Epithelial cell of esophagus (primary cell): ENCODE measurements around the gene SLAMF9.

Experiments used
- DNase-seq: peaks from one replicate; pipeline ENCODE4 v3.0.0; 2010; ENCODE audit warnings: low read depth
- H3K4me3 ChIP-seq: 2 replicates; pipeline ENCODE4 v1.5.1; 2011; ENCODE audit warnings: mild to moderate bottlenecking, low read length, control low read depth
- TF ChIP-seq, protein P1 (sequence below): IDR thresholded peaks from 2 replicates; pipeline ENCODE4 v1.5.1; 2011; ENCODE audit warnings: low read depth, mild to moderate bottlenecking, low read length, control low read depth, inconsistent platforms; ENCODE audit not compliant: insufficient read depth; ENCODE audit errors: missing control alignments

SLAMF9 gene

DNA sequence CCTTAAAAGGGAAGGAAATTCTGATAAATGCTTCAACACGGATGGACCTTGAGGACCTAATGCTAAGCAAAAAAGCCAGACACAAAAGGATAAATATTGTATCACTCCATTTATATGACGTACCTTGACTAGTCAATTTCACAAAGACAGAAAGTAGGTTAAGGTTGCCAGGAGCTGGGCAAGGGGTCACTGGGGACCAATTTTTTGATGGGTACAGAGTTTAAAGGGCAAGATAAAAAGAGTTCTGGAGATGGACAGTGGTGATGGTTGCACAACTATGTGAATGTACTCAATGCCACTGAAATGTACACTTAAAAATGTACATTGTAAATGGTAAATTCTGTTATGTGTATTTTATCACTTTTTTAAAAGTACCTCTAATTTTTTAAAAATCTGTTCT, 32.1 kb upstream of the SLAMF9 start:
- DNase-seq, result no peak
- TF ChIP-seq, protein P1, sequence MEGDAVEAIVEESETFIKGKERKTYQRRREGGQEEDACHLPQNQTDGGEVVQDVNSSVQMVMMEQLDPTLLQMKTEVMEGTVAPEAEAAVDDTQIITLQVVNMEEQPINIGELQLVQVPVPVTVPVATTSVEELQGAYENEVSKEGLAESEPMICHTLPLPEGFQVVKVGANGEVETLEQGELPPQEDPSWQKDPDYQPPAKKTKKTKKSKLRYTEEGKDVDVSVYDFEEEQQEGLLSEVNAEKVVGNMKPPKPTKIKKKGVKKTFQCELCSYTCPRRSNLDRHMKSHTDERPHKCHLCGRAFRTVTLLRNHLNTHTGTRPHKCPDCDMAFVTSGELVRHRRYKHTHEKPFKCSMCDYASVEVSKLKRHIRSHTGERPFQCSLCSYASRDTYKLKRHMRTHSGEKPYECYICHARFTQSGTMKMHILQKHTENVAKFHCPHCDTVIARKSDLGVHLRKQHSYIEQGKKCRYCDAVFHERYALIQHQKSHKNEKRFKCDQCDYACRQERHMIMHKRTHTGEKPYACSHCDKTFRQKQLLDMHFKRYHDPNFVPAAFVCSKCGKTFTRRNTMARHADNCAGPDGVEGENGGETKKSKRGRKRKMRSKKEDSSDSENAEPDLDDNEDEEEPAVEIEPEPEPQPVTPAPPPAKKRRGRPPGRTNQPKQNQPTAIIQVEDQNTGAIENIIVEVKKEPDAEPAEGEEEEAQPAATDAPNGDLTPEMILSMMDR, result no peak
- H3K4me3 ChIP-seq, result no peak overlapping the region

DNA sequence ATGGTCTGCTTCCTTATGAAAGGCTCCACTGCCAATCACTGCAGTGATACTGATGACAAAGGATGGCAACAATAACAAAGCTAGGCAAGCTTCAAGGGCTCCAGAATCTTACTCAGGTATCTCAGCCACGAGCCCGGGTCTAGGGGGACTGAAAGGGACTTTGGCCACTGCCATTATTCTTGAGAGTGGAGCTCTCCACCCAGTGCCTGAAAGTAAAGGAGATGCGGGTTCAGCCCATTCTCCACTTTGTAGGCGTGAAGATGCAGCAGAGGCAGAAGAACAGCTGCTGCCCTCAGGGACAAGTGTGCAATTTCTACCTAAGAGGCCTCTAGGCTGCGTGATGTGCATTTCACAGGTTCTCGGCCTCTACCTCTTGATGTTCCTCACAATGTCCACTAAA, 31.4 kb upstream of the SLAMF9 start:
- H3K4me3 ChIP-seq, result no peak overlapping the region
- TF ChIP-seq, protein P1, result no peak
- no peak for DNase-seq

DNA sequence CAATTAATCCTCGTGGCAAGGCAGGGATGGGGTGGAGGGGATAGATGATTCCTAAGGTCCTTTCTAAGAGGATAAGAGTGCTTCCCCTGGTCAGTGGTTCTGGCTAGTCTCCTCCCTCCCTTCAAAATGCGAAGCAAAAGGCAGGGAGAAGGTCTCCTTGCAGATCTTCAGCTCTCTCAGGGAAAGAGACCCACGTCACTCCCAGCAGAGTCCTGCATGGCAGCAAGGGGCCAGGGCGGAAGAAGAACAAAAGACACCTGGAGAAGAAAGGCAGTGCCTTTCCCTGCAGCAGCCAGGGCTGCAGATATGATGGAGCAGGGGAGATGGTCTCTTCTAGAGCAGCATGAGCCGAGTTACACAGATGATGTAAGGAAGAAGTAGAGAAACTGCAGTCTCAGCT, 29.6 kb upstream of the SLAMF9 start:
- no peak overlapping the region for H3K4me3 ChIP-seq
- no peak for DNase-seq
- TF ChIP-seq, protein P1, result no peak

DNA sequence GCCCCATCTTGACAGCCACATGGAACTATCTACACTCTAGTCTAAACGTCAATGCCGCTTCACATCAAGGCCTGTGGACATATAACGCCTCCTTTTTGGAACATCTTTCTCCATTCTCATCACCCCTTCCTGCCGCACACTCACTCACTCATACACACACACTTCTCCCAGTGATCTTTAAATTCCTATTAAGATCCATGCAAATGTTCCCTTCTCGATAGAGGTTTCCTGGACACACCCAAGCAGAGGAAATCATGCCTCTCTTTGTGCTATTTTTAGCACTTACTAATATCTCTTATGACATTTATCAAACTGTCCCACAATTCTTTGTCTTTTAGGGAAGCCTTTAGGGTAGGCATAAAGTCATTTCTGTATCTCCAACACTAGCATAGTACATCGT, 28.2 kb upstream of the SLAMF9 start:
- TF ChIP-seq, protein P1, result no peak
- H3K4me3 ChIP-seq, result no peak overlapping the region
- DNase-seq, result no peak

DNA sequence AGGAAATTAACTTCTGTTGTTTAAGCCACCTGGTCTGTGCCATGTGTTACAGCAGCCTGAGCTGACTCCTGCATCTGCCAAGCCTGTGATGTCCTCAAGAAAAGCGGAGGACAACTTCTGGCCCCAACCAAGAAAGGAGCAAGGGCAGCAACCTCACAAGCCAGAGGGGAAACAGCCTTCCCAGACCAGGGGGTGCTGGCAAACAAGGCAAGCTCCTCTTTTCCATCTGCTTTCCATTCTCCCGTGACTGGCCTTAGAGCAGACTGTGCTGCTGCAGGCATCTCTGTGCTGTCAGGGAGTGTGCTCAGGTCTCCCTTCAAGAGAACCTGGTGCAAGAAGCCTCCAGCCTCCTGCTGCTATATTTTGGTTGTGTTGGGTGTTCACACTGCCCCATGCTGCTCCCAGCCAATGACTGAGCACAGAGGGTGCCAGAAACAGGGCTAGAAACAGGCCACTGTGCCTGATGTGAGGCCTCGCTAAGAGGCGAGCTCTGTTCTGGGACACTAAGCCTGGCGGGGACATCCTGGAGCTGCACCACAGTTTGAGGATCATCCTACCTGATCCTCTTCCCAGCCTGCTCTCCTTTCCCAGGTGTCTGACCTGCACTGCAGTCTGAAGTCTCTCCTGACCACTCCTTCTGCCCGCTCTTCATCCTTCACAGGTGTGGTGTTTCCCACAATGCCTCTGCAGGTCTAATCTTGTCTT, 27.5 kb upstream of the SLAMF9 start:
- TF ChIP-seq, protein P1, result no peak
- no peak overlapping the region for H3K4me3 ChIP-seq

DNA sequence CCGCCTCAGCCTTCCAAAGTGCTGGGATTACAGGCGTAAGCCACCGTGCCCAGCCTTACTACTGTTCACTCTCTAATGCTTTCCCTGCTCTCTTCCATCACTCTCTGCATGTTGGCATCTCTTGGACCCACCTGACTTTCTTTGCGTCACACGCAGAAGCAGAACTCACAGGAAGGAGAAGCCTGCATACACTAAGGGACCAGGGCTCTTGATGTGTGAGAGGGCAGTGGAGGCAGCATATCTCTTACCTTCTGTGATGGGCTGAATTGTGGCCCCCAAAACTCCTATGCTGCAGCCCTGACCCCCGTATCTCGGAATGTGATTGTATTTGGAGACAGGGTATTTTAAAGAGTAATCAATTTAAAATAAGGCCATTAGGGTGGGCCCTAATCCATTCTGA, 26.7 kb upstream of the SLAMF9 start:
- TF ChIP-seq, protein P1, result no peak
- no peak overlapping the region for H3K4me3 ChIP-seq
- no peak for DNase-seq

More for the DNA sequence above, 27.5 kb upstream of the SLAMF9 start:
- no peak for DNase-seq

DNA sequence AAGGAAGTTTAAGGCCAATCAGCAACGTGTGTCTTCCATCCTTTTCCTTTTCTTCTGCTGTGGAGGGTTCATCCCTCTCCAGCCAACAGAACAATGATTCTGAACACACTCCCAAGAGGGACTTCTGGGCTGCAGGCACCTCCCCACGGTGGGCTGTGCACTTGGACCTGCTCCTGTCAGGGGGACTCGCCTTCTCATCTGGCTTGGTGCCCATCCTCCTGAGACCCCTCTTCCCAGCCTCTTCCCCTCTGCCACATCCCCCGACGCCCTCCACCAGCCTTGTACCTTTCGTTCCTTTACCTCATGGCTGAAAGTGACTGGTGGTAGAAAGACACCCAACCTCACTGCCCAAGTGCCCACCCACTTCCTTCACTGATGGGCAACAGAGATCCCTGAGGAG, 26.0 kb upstream of the SLAMF9 start:
- no peak for DNase-seq
- TF ChIP-seq, protein P1, result no peak
- no peak overlapping the region for H3K4me3 ChIP-seq
